K562 (cell line): ENCODE measurements around the gene TRIM71.

Experiments used
- CTCF ChIP-seq, 3 experiments: IDR thresholded peaks in 2 of 3; conservative IDR thresholded peaks in 1 of 3; 2 replicates each; pipeline ENCODE4 v1.5.1; 2011 to 2012; ENCODE audit warnings: low read length in 3 of 3, mild to moderate bottlenecking in 3 of 3, control low read depth in 2 of 3, improper control_type of control experiment in 1 of 3, inconsistent platforms in 1 of 3, low read depth in 1 of 3, mixed read lengths in 1 of 3, moderate library complexity in 1 of 3; ENCODE audit not compliant: insufficient read depth in 2 of 3
- EGR1 ChIP-seq: fragments of 450-650 bp; conservative IDR thresholded peaks from 2 replicates; pipeline ENCODE4 v1.6.1; 2017; ENCODE audit warnings: mild to moderate bottlenecking
- EZH2 ChIP-seq: IDR thresholded peaks from 2 replicates; pipeline ENCODE4 v1.6.1; 2012; ENCODE audit warnings: low read depth, mild to moderate bottlenecking, inconsistent platforms, low read length, borderline replicate concordance
- FOXP1 ChIP-seq: sonication (generic); formaldehyde crosslinking; IDR thresholded peaks from 2 replicates; pipeline ENCODE4 v1.8.0; 2022; ENCODE audit warnings: mild to moderate bottlenecking, missing genetic modification reagents
- IRF1 ChIP-seq: sonication (generic); formaldehyde crosslinking; IDR thresholded peaks from 2 replicates; pipeline ENCODE4 v1.8.0; 2022; ENCODE audit warnings: missing genetic modification reagents, mild to moderate bottlenecking, borderline replicate concordance
- NFIC ChIP-seq: fragments of 450-650 bp; IDR thresholded peaks from 2 replicates; pipeline ENCODE4 v1.6.1; 2017; ENCODE audit warnings: mild to moderate bottlenecking, inconsistent platforms
- POLR2A ChIP-seq: fragments of 450-650 bp; conservative IDR thresholded peaks from 2 replicates; pipeline ENCODE4 v1.6.1; 2016
- SFPQ ChIP-seq: fragments of 200-400 bp; formaldehyde crosslinking; IDR thresholded peaks from 2 replicates; pipeline ENCODE4 v1.6.1; 2017; ENCODE audit warnings: mild to moderate bottlenecking, low read depth, low read length, moderate library complexity
- SMAD3 ChIP-seq: fragments of 450-650 bp; formaldehyde crosslinking; conservative IDR thresholded peaks from 2 replicates; pipeline ENCODE4 v1.4.0; 2020; ENCODE audit warnings: mild to moderate bottlenecking
- ZKSCAN1 ChIP-seq: fragments of 150-350 bp; IDR thresholded peaks from 2 replicates; pipeline ENCODE4 v1.6.1; 2016; ENCODE audit warnings: low read depth, low read length

GRCh38 chr3:32836601-32837000 lies 18.8 kb downstream of the TRIM71 start:
- TF ChIP-seq IRF1 (CRISPR knock-in tag): no peak
- TF ChIP-seq EGR1: no peak
- no peak for TF ChIP-seq SFPQ
- no peak for TF ChIP-seq NFIC
- no peak for TF ChIP-seq POLR2A
- no peak for TF ChIP-seq CTCF (IDR thresholded peaks at IDR 0.05 in 2 of 3, conservative IDR thresholded peaks at IDR 0.05 in 1 of 3; ENCODE audit: insufficient read depth in 2 of 3, low read depth in 1 of 3, low read length in 3 of 3)
- TF ChIP-seq ZKSCAN1: no peak
- TF ChIP-seq EZH2: no peak
- no peak for TF ChIP-seq FOXP1
- no peak for TF ChIP-seq SMAD3 (CRISPR knock-in tag)
